Vagina (tissue), 2 donors: Measurements from ENCODE around the gene FUT8. TPM values are rescaled to one million over a fixed set of nuclear protein-coding genes. Genes with fewer than 3 reads are reported as not detected.

Experiments
- DNase-seq, 2 donors: peaks; one replicate each; pipeline ENCODE4 v3.0.0-alpha.2; 2017; ENCODE audit errors: extremely low spot score in 2 of 2
- H3K27ac ChIP-seq: fragments of 200-600 bp; sonication (generic); one replicate; pipeline ENCODE4 v1.5.1; 2019
- H3K27me3 ChIP-seq: fragments of 200-600 bp; sonication (generic); one replicate; pipeline ENCODE4 v1.5.1; 2019
- H3K36me3 ChIP-seq, 2 donors: fragments of 200-600 bp; sonication (generic); one replicate each; pipeline ENCODE4 v1.5.1; 2017 to 2019
- H3K4me1 ChIP-seq: fragments of 200-600 bp; sonication (generic); one replicate; pipeline ENCODE4 v1.5.1; 2019
- H3K4me3 ChIP-seq, 2 donors: fragments of 200-600 bp; sonication (generic); 1 replicate in 1 of 2; 2 replicates in 1 of 2; pipeline ENCODE4 v1.5.1; 2016 to 2019
- H3K9me3 ChIP-seq: fragments of 200-600 bp; sonication (generic); one replicate; pipeline ENCODE4 v1.5.1; 2019
- CTCF ChIP-seq, 3 experiments: fragments of 450-650 bp in 2 of 3; fragments of 200-600 bp in 1 of 3; sonication (generic) in 1 of 3; IDR thresholded peaks; one replicate each; pipeline ENCODE4 v1.5.1; 2017 to 2019; ENCODE audit warnings: antibody characterized with exemption in 3 of 3, mild to moderate bottlenecking in 2 of 3, moderate library complexity in 2 of 3
- POLR2A ChIP-seq, 2 donors: fragments of 450-650 bp; IDR thresholded peaks; one replicate each; pipeline ENCODE4 v1.6.1; 2017; ENCODE audit warnings: antibody characterized with exemption in 2 of 2, mild to moderate bottlenecking in 2 of 2, moderate library complexity in 2 of 2
- POLR2AphosphoS5 ChIP-seq, 2 donors: sonication (generic); formaldehyde crosslinking; IDR thresholded peaks; one replicate each; pipeline ENCODE4 v1.9.0; 2017; ENCODE audit warnings: antibody characterized with exemption in 2 of 2, mild to moderate bottlenecking in 2 of 2, low read depth in 1 of 2; ENCODE audit not compliant: insufficient read depth in 1 of 2
- intact Hi-C: fragments of 100-400 bp; cut with DNase I; formaldehyde crosslinking; loops from one replicate; pipeline ENCODE4 v1.15.1; 2023
- total RNA-seq: library from RNA; depleted of rRNA; stranded (reverse); fragments of >200 nt; gene quantifications from one replicate; pipeline ENCODE4 v1.2.3, GENCODE V29; 2016

FUT8 gene
- total RNA-seq, 1 donor from 2014 or later: 35.1 TPM

- intact Hi-C loops: no loop called here
- TF ChIP-seq CTCF (IDR thresholded peaks at IDR 0.05) (no peak), POLR2AphosphoS5 (IDR thresholded peaks at IDR 0.05; ENCODE audit: insufficient read depth in 1 of 2, low read depth in 1 of 2) (no peak), POLR2A (IDR thresholded peaks at IDR 0.05) (no peak)
- Histone ChIP-seq H3K27me3 (no peaks in the 10 kb centered on the region), H3K27ac (no peak overlapping the region), H3K36me3 (no peaks in the 10 kb centered on the region), H3K4me1 (no peaks in the 10 kb centered on the region), H3K4me3 (no peak overlapping the region), H3K9me3 (no peaks in the 10 kb centered on the region)
- no peak for DNase-seq
Observed at GRCh38 chr14:65696801-65697200, 284.3 kb downstream of the FUT8 start.

GRCh38 chr14:65703521-65703920 lies 291.0 kb downstream of the FUT8 start:
- DNase-seq: no peak
- intact Hi-C loops: no loop called here
- Histone ChIP-seq H3K27ac (no peak overlapping the region), H3K36me3 (no peaks in the 10 kb centered on the region), H3K27me3 (no peaks in the 10 kb centered on the region), H3K4me1 (no peaks in the 10 kb centered on the region), H3K9me3 (no peaks in the 10 kb centered on the region), H3K4me3 (no peak overlapping the region)
- no peak for TF ChIP-seq POLR2A (IDR thresholded peaks at IDR 0.05)
- no peak for TF ChIP-seq CTCF (IDR thresholded peaks at IDR 0.05)
- no peak for TF ChIP-seq POLR2AphosphoS5 (IDR thresholded peaks at IDR 0.05; ENCODE audit: insufficient read depth in 1 of 2, low read depth in 1 of 2)

GRCh38 chr14:65703996-65704395 lies 291.5 kb downstream of the FUT8 start:
- no peaks in the 10 kb centered on the region for H3K27me3 ChIP-seq
- intact Hi-C loops: no loop called here
- DNase-seq: no peak
- no peaks in the 10 kb centered on the region for H3K36me3 ChIP-seq
- no peak overlapping the region for H3K4me3 ChIP-seq
- no peaks in the 10 kb centered on the region for H3K9me3 ChIP-seq
- H3K27ac ChIP-seq: no peak overlapping the region
- H3K4me1 ChIP-seq: no peaks in the 10 kb centered on the region
- TF ChIP-seq POLR2AphosphoS5 (IDR thresholded peaks at IDR 0.05; ENCODE audit: insufficient read depth in 1 of 2, low read depth in 1 of 2) (no peak), POLR2A (IDR thresholded peaks at IDR 0.05) (no peak), CTCF (IDR thresholded peaks at IDR 0.05) (no peak)

GRCh38 chr14:65704437-65704836 lies 291.9 kb downstream of the FUT8 start:
- Histone ChIP-seq H3K9me3 (no peaks in the 10 kb centered on the region), H3K36me3 (no peaks in the 10 kb centered on the region), H3K27me3 (no peaks in the 10 kb centered on the region), H3K4me1 (no peaks in the 10 kb centered on the region), H3K4me3 (no peak overlapping the region), H3K27ac (no peak overlapping the region)
- no peak for TF ChIP-seq POLR2A (IDR thresholded peaks at IDR 0.05)
- no peak for TF ChIP-seq CTCF (IDR thresholded peaks at IDR 0.05)
- no peak for TF ChIP-seq POLR2AphosphoS5 (IDR thresholded peaks at IDR 0.05; ENCODE audit: insufficient read depth in 1 of 2, low read depth in 1 of 2)
- intact Hi-C loops: no loop called here
- DNase-seq: no peak

GRCh38 chr14:65704850-65705249 lies 292.3 kb downstream of the FUT8 start:
- H3K4me3 ChIP-seq: no peak overlapping the region
- TF ChIP-seq CTCF (IDR thresholded peaks at IDR 0.05) (no peak), POLR2A (IDR thresholded peaks at IDR 0.05) (no peak), POLR2AphosphoS5 (IDR thresholded peaks at IDR 0.05; ENCODE audit: insufficient read depth in 1 of 2, low read depth in 1 of 2) (no peak)
- DNase-seq: no peak
- H3K9me3 ChIP-seq: no peaks in the 10 kb centered on the region
- no peaks in the 10 kb centered on the region for H3K27me3 ChIP-seq
- intact Hi-C loops: no loop called here
- H3K4me1 ChIP-seq: no peaks in the 10 kb centered on the region
- no peak overlapping the region for H3K27ac ChIP-seq
- no peaks in the 10 kb centered on the region for H3K36me3 ChIP-seq
